Muscle of leg (tissue), 11 donors: ENCODE results near the gene GLIPR1. TPM values are rescaled to one million over a fixed set of nuclear protein-coding genes. Genes with fewer than 3 reads are reported as not detected.

ENCODE experiments used
- DNase-seq: peaks from one replicate; pipeline ENCODE4 v3.0.0; 2013
- H3K27ac ChIP-seq: one replicate; pipeline ENCODE4 v1.5.1; 2013; ENCODE audit warnings: mild to moderate bottlenecking, low read length, control low read depth
- H3K27me3 ChIP-seq: one replicate; pipeline ENCODE4 v1.6.1; 2013; ENCODE audit warnings: low read length; ENCODE audit not compliant: control insufficient read depth, insufficient read depth
- H3K36me3 ChIP-seq: one replicate; pipeline ENCODE4 v1.6.1; 2013; ENCODE audit warnings: low read length; ENCODE audit not compliant: control insufficient read depth, insufficient read depth
- H3K4me1 ChIP-seq: one replicate; pipeline ENCODE4 v1.6.1; 2013; ENCODE audit warnings: low read length; ENCODE audit not compliant: control insufficient read depth, insufficient read depth
- H3K4me3 ChIP-seq: one replicate; pipeline ENCODE4 v1.5.1; 2013; ENCODE audit warnings: low read length, control low read depth
- H3K9me3 ChIP-seq: replicated peaks from 2 replicates; pipeline ENCODE4 v1.6.1; 2013; ENCODE audit warnings: low read depth, low read length; ENCODE audit not compliant: control insufficient read depth
- WGBS: methylation state at CpG from one replicate; pipeline ENCODE4 v1.1.5; 2013; ENCODE audit warnings: missing lambda C conversion rate; ENCODE audit not compliant: insufficient coverage; 5-methylcytosine and 5-hydroxymethylcytosine counted together
- polyA plus RNA-seq, 8 donors: library from polyadenylated mRNA; unstranded; fragments of 120-200 nt; gene quantifications; one replicate each; pipeline versions ENCODE4 v1.2.1 to v1.2.3, GENCODE V29; 2013; ENCODE audit warnings: inconsistent platforms in 1 of 8, low replicate concordance in 1 of 8; ENCODE audit not compliant: insufficient read length in 8 of 8, insufficient read depth in 1 of 8
- total RNA-seq: library from RNA; stranded (reverse); fragments of 120-200 nt; gene quantifications from one replicate; pipeline ENCODE4 v1.2.4, GENCODE V29; 2013

GLIPR1 gene
- total and polyA plus RNA-seq, 9 donors = 8.0 to 21.2 (median 10.0) TPM

DNA sequence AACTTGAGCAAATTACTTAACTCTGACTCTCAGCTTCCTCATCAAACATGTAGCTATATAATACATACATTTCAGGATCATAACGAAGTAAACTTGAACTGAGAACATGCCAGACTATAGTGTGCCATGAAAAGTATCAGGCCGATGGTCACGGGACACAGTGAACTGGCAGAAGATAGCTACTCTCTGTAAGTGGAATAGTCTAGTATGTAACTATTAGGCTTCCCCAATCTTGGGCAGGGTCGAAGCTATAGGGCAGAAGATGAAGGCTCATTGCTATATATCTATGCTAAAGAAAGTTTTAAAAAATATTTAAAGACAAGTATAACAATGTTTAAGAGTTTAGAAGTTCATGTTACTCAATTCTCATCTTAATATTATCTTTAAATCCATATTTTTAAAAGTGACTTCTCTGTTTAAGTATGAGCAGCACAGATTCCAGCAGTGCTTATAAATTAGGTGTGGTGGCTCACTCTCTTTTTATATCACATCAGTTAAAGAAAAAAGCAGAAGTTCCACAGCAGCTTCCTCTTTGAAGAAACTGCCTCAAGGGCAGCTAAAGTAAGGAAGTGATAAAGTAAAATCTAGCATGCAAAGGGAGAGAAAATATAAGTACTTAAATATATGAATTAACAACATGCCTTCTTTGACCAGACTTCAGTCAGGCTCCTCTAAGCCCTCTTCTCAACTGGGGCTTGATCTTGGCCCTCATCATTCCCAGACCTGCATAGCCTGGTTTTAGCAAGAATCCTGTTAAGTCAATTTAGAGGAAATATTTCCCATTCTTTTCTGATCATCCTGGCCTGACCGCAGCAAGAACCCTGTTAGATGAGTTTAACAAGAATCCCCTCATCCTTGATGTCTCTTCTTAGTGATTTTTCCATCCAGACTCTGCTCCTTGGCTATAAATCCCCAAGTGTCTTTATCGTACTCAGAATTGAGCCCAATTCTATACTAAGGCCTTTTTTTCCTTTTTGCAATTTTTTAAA, 8.4 kb upstream of the GLIPR1 start:
- no peaks in the 10 kb centered on the region for H3K36me3 ChIP-seq
- peak; percentile 63 for DNase-seq
- H3K9me3 ChIP-seq = no peaks in the 10 kb centered on the region
- no peaks in the 10 kb centered on the region for H3K4me1 ChIP-seq
- H3K27me3 ChIP-seq = no peaks in the 10 kb centered on the region
- H3K27ac ChIP-seq = no peak overlapping the region
- H3K4me3 ChIP-seq = no peak overlapping the region
- 73% methylated on average over 3 of the region's 6 CpGs for WGBS

DNA sequence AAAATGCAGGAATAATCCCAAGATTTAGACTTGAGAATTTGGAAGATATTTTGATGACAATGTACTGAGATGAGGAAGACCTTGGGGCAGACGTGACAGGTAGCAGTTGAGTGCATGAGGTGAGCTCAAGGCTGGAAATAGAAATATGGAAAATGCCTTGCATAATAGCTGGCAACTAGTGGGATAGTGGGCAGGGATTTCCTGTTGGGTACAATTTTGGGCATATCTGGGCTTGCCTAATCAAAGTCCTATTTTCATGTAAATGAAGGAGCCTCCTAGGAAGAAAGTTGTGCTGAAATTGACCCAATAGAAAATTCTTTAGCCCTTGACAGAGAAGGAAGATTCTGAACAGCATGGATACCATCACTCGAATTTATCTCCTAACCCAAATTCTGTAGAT, 6.4 kb upstream of the GLIPR1 start:
- 63% methylated on average over 1 of the region's 2 CpGs for WGBS
- H3K36me3 ChIP-seq = no peaks in the 10 kb centered on the region
- no peaks in the 10 kb centered on the region for H3K27me3 ChIP-seq
- H3K4me3 ChIP-seq = no peak overlapping the region
- no peak for DNase-seq
- H3K27ac ChIP-seq = no peak overlapping the region
- no peaks in the 10 kb centered on the region for H3K4me1 ChIP-seq
- no peaks in the 10 kb centered on the region for H3K9me3 ChIP-seq

DNA sequence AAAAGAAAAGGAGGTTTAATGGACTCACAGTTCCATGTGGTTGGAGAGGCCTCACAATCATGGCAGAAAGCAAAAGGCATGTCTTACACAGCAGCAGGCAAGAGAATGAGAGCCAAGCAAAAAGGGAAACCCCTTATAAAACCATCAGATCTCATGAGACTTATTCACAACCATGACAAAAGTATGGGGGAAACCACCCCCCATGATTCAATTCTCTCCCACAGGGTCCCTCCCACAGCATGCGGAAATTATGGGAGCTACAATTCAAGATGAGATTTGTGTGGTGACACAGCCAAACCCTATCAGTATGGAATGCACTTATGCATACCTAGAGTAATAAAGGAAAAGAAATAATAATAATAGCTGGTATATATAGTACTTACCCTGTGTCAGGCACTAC, 4.5 kb upstream of the GLIPR1 start:
- Histone ChIP-seq H3K9me3 (no peaks in the 10 kb centered on the region), H3K4me3 (no peak overlapping the region), H3K36me3 (no peaks in the 10 kb centered on the region), H3K27me3 (no peaks in the 10 kb centered on the region), H3K27ac (no peak overlapping the region), H3K4me1 (no peaks in the 10 kb centered on the region)
- no peak for DNase-seq
- WGBS = no CpG with 5 or more reads among the region's 1 CpG

DNA sequence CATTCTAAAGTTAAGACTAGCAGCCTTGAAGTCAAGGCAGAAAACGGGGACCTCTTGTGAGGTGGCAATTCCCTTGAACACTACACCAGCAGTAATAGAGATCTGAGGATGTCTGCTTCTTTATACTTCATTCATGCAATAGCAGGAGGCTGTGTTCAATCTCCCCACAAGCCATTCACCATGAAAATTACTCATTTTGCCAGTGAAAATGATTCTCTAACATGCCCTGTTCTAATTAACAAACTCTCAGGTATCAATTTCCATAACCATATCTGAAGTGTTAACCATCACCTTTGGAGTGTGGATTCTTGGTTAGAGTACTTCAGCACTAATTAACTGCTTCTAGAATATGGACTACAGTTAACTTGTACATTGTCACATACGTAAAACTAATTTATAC, 3.4 kb upstream of the GLIPR1 start:
- no peak overlapping the region for H3K27ac ChIP-seq
- no peaks in the 10 kb centered on the region for H3K27me3 ChIP-seq
- no peak overlapping the region for H3K4me3 ChIP-seq
- no peaks in the 10 kb centered on the region for H3K36me3 ChIP-seq
- H3K4me1 ChIP-seq = no peaks in the 10 kb centered on the region
- WGBS = no CpG with 5 or more reads among the region's 2 CpGs
- no peak for DNase-seq
- H3K9me3 ChIP-seq = no peaks in the 10 kb centered on the region

DNA sequence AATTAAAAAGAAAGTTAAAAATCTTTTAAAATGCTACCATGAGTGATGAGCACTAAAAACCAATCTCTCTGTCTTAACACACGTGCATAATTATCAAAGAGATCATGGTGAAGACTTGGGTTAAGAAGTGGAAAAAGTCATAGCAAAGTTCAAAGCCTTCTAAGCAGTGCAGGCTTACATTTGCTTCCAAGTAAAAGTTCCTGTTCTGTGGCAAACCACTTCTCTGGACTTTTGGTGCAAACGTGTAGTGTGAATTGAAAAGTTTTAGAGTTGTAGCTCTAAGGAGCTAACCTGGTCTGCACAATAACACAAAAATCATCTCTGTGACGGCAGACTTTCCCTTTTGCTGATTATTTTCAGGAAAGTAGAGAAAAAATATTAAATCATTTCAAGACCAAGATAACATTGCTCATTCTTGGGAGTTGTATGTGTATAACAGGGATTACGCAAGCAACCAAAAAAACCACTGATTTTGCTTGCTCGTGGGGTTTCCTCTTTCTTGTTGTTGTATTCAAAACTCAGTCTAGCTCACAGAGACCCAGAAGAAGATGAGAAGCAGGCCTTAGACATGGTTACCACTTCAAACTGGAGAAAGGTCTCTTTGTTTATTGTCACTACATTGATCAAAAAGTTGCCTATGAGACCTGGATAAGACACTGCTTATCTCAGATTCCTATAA, 2.3 kb upstream of the GLIPR1 start:
- no peak overlapping the region for H3K27ac ChIP-seq
- WGBS = no CpG with 5 or more reads among the region's 5 CpGs
- DNase-seq = peak; percentile 58

DNA sequence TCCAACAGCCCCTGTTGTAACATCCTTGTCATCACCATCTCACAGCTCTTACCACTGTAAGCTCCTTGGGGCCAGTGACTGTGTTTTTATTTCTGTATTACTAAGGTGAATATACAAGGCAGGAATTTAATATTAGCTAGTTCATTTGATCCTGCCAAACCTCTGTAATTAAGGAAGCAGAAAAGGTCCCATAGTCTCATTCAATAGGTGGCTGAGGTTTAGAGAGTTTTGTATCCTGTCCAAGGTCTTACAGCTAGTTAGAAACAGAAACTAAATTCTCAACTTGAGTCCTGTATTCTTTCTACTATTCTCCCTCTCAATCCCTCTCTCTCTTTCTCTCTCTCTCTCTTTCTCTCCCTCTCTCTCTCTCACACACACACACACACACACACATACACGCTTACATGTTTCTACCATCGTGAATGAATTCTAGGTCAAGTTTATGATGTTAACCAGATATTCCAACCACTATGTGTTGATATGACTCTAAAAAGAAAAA, 543 bp upstream of the GLIPR1 start:
- no peaks in the 10 kb centered on the region for H3K9me3 ChIP-seq
- no peaks in the 10 kb centered on the region for H3K27me3 ChIP-seq
- H3K4me3 ChIP-seq = peak overlapping the region; percentile 31
- WGBS = no CpG with 5 or more reads among the region's 2 CpGs
- H3K4me1 ChIP-seq = no peaks in the 10 kb centered on the region
- no peaks in the 10 kb centered on the region for H3K36me3 ChIP-seq
- H3K27ac ChIP-seq = peak overlapping the region; percentile 69
- DNase-seq = peak; percentile 54

More for the DNA sequence above, 2.3 kb upstream of the GLIPR1 start:
- H3K27me3 ChIP-seq = no peaks in the 10 kb centered on the region
- no peak overlapping the region for H3K4me3 ChIP-seq
- no peaks in the 10 kb centered on the region for H3K36me3 ChIP-seq
- no peaks in the 10 kb centered on the region for H3K4me1 ChIP-seq
- no peaks in the 10 kb centered on the region for H3K9me3 ChIP-seq

DNA sequence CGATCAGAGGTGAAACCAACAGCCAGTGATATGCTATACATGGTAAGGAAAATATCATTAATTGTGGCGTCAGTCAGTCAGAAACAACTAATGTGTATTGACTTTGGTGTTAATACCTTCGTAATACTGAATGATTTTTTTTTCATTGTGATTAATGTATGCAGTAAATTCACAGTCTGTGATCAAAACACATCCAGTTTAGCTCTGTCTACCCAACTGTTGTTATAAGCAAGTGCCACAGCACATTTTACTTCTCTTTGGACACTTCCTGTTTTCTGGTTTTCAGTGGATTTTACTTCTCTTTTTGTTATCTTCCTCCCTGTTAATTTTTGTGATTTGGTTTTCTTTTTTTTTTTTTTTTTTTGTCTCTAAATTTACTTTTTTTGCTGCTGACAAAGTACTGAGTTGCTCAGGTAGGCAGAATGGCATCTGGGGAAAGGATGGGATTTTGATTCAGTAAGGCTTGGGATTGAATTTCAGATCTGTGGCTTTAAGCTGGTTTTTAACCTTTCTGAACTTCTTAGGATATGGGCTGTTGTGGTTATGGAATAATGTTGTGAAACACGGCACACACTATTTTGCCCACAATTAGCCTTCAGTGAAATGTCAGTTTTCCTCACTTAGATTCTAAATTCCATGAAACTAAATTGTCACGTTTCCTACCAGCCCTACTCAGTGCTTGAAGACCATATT, 604 bp downstream of the GLIPR1 start:
- WGBS = 50% methylated on average over 1 of the region's 5 CpGs
- H3K27ac ChIP-seq = peak overlapping the region; percentile 69
- H3K27me3 ChIP-seq = no peaks in the 10 kb centered on the region
- peak; percentile 39 for DNase-seq
- no peaks in the 10 kb centered on the region for H3K4me1 ChIP-seq
- peak overlapping the region; percentile 31 for H3K4me3 ChIP-seq
- no peaks in the 10 kb centered on the region for H3K36me3 ChIP-seq
- H3K9me3 ChIP-seq = no peaks in the 10 kb centered on the region

DNA sequence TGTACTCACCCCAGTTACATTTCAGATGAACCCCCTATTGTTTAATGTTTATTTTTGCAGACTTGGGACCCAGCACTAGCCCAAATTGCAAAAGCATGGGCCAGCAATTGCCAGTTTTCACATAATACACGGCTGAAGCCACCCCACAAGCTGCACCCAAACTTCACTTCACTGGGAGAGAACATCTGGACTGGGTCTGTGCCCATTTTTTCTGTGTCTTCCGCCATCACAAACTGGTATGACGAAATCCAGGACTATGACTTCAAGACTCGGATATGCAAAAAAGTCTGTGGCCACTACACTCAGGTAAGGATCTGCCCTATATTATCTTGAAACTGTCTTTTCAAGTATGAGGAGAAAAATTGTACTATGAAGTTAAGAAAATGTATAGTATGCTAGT, 1.2 kb downstream of the GLIPR1 start:
- H3K4me3 ChIP-seq = peak overlapping the region; percentile 20
- no peaks in the 10 kb centered on the region for H3K36me3 ChIP-seq
- DNase-seq = no peak
- H3K27me3 ChIP-seq = no peaks in the 10 kb centered on the region
- no peak overlapping the region for H3K27ac ChIP-seq
- H3K9me3 ChIP-seq = no peaks in the 10 kb centered on the region
- WGBS = 67% methylated on average over 1 of the region's 4 CpGs
- H3K4me1 ChIP-seq = no peaks in the 10 kb centered on the region

DNA sequence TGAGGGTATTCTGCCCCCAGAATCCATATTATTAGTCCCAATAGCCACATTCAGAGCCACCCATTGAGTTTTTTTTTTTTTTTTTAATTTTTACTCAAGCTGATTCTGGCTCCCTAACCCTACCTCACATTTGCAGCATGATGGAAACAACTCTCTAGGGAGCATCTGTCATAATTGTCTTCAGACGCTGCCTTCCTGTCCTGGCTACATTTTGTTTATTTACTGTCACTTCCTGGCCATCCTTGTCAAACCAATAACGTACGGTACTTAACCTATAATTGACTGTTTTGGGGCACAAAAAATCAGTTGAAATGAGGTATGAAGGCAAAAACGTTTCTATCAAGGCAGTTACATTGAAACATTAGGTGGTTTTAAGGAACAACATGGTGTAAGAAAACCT, 2.1 kb downstream of the GLIPR1 start:
- no peaks in the 10 kb centered on the region for H3K4me1 ChIP-seq
- no peak overlapping the region for H3K4me3 ChIP-seq
- H3K27me3 ChIP-seq = no peaks in the 10 kb centered on the region

DNA sequence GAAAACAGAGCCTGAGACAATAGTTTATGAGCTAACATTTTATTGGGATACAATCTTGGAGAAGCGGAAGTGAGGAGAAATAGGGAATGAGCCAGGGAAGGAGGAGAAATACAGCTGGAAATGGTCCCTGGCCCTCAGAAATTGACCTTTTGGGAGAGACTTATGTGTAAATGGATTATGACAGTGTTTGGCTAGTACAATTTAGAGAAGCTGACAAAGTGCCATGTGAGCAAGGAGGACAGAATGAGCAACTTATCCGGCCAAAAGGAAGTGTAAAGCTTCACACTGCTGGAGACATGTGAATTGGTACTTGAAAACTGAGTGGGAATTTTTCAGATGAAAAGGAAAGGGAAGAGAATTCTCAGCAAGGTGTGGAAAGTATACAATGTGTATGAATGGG, 2.9 kb downstream of the GLIPR1 start:
- Histone ChIP-seq H3K27me3 (no peaks in the 10 kb centered on the region), H3K9me3 (no peaks in the 10 kb centered on the region), H3K27ac (no peak overlapping the region), H3K4me1 (no peaks in the 10 kb centered on the region), H3K36me3 (no peaks in the 10 kb centered on the region), H3K4me3 (no peak overlapping the region)
- WGBS = 60% methylated on average over 2 of the region's 2 CpGs
- no peak for DNase-seq

More for the DNA sequence above, 2.1 kb downstream of the GLIPR1 start:
- WGBS = no CpG with 5 or more reads among the region's 4 CpGs
- Histone ChIP-seq H3K36me3 (no peaks in the 10 kb centered on the region), H3K27ac (no peak overlapping the region), H3K9me3 (no peaks in the 10 kb centered on the region)
- DNase-seq = no peak
